Tibial nerve (tissue), 4 donors: Measurements from ENCODE around the gene PRRT1B. TPM values are rescaled to one million over a fixed set of nuclear protein-coding genes. Genes with fewer than 3 reads are reported as not detected.
A peak's percentile ranks its signal among the peaks of the same experiment; 100 is the strongest.

Experiments used
- DNase-seq, 2 donors: peaks; one replicate each; pipeline ENCODE4 v3.0.0-alpha.2; 2019; ENCODE audit warnings: low spot score in 2 of 2
- H3K27ac ChIP-seq, 4 donors: fragments of 200-600 bp; sonication (generic) in 3 of 4; one replicate each; pipeline ENCODE4 v1.5.1; 2017 to 2019; ENCODE audit warnings: mild to moderate bottlenecking in 1 of 4
- H3K27me3 ChIP-seq, 2 donors: fragments of 200-600 bp; sonication (generic) in 1 of 2; one replicate each; pipeline versions ENCODE4 v1.5.1 to v1.6.0; 2017 to 2019
- H3K36me3 ChIP-seq, 3 donors: fragments of 200-600 bp; sonication (generic); one replicate each; pipeline ENCODE4 v1.5.1; 2018 to 2019
- H3K4me1 ChIP-seq, 4 donors: fragments of 200-600 bp; sonication (generic) in 3 of 4; one replicate each; pipeline ENCODE4 v1.5.1; 2017 to 2019
- H3K4me3 ChIP-seq, 4 donors: fragments of 200-600 bp; sonication (generic) in 3 of 4; one replicate each; pipeline ENCODE4 v1.5.1; 2017 to 2019; ENCODE audit warnings: mild to moderate bottlenecking in 1 of 4, moderate library complexity in 1 of 4
- H3K9me3 ChIP-seq, 4 donors: fragments of 200-600 bp; sonication (generic) in 3 of 4; one replicate each; pipeline ENCODE4 v1.5.1; 2017 to 2019
- EP300 ChIP-seq, 2 donors: sonication (generic); formaldehyde crosslinking; IDR thresholded peaks; one replicate each; pipeline ENCODE4 v1.6.1; 2017; ENCODE audit warnings: antibody characterized with exemption in 2 of 2, mild to moderate bottlenecking in 1 of 2
- POLR2A ChIP-seq, 2 donors: fragments of 450-650 bp; IDR thresholded peaks; one replicate each; pipeline ENCODE4 v1.6.1; 2017; ENCODE audit warnings: antibody characterized with exemption in 2 of 2, mild to moderate bottlenecking in 2 of 2, moderate library complexity in 2 of 2
- WGBS, 2 donors: methylation state at CpG; one replicate each; pipeline ENCODE4 v1.1.5; 2018; 5-methylcytosine and 5-hydroxymethylcytosine counted together
- total RNA-seq, 4 donors: library from RNA; depleted of rRNA; stranded (reverse); fragments of >200 nt; gene quantifications; one replicate each; pipeline ENCODE4 v1.1.0, GENCODE V29; 2016
- TF ChIP-seq, protein P1 (sequence below), 5 experiments: fragments of 200-600 bp in 3 of 5; fragments of 450-650 bp in 2 of 5; sonication (generic) in 3 of 5; IDR thresholded peaks; one replicate each; pipeline ENCODE4 v1.5.1; 2016 to 2019; ENCODE audit warnings: antibody characterized with exemption in 5 of 5, mild to moderate bottlenecking in 3 of 5, moderate library complexity in 2 of 5

Gene PRRT1B
- total RNA-seq, 4 donors from 2014 or later, result not detected

DNA sequence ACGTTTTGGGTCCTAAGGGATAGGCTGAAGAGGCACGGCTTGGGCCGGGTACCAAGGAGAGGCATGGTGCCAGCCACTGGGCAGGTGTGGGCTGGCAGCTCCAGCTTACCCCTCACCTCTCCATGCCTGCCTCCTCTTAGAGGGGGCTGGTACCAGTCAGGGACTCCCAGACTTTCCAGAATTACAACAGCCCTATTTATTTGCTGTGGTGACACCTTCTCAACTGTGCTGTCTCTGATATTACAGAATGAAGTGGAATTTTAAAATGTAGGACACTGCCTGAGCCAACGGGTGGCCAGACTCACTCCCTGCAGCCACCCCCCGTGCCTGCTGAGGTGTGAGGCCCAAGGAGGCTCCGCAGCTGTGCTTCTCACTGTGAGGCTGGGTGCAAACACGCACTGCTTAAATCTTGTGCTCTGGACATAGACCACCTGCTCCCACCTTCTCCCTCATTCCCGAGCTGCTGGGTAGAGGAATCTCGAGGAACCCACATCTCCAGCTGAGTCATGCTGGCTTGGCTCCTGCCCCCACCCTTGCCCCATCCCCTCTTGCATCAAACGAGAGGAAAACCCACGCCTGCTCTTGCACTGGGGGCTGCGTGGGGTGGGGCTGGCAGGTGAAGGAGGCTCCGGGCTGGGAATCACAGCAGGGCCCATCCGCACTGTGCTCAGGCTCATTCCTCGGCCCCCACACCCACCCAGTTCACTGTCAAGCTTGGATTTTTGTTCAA lies 47.9 kb downstream of the PRRT1B start:
- Histone ChIP-seq H3K4me3 (no peak overlapping the region), H3K4me1 (peaks cover 0 to 4% (median 0%) of the 10 kb centered on the region in 4 donors), H3K36me3 (peaks cover 0 to 98% (median 21%) of the 10 kb centered on the region in 3 donors), H3K9me3 (no peaks in the 10 kb centered on the region), H3K27ac (no peak overlapping the region), H3K27me3 (no peaks in the 10 kb centered on the region)
- DNase-seq, result no peak
- TF ChIP-seq, protein P1, sequence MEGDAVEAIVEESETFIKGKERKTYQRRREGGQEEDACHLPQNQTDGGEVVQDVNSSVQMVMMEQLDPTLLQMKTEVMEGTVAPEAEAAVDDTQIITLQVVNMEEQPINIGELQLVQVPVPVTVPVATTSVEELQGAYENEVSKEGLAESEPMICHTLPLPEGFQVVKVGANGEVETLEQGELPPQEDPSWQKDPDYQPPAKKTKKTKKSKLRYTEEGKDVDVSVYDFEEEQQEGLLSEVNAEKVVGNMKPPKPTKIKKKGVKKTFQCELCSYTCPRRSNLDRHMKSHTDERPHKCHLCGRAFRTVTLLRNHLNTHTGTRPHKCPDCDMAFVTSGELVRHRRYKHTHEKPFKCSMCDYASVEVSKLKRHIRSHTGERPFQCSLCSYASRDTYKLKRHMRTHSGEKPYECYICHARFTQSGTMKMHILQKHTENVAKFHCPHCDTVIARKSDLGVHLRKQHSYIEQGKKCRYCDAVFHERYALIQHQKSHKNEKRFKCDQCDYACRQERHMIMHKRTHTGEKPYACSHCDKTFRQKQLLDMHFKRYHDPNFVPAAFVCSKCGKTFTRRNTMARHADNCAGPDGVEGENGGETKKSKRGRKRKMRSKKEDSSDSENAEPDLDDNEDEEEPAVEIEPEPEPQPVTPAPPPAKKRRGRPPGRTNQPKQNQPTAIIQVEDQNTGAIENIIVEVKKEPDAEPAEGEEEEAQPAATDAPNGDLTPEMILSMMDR (IDR thresholded peaks at IDR 0.05), result no peak
- WGBS, 2 donors, result 76 to 85% methylated on average over 15 of the region's 15 CpGs

DNA sequence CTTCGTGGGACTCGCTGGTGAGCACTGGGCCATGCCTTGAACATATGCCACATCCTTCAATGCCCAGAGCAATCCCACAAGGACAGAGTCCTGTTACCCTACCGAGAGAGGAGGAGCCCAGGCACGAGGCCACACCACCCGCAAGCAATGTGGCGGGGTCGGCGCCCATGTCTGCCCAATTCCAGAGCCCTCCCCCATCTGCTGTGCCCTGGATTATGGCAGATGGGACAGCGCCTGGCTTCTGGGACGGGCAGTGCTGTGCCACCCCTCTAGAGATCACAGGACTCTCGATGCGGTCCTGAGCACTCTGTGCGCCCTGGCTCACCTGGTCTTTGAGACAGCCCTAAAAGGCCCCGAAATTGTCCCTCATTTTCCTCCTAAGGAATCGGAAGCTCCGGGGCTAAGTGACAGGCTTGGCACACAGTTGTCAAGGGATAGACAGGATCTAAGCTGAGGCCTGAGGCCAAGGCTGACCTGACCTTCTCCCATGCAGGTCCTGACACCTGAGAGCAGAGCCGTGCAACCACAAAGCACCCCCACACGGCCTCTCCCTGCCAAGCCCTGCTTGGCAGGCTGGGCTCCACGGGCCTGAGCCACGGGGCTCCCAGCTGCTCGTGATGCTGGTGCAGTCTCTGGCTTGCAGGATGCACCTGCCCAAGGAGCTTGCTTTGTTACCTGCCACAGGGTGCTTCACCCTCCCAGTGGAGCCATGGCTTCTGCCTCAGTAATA lies 48.8 kb downstream of the PRRT1B start:
- Histone ChIP-seq H3K36me3 (peaks cover 0 to 98% (median 18%) of the 10 kb centered on the region in 3 donors), H3K4me1 (peaks cover 0 to 4% (median 0%) of the 10 kb centered on the region in 4 donors), H3K27me3 (no peaks in the 10 kb centered on the region), H3K9me3 (no peaks in the 10 kb centered on the region), H3K4me3 (no peak overlapping the region), H3K27ac (no peak overlapping the region)
- WGBS, 2 donors, result 88 to 92% methylated on average over 21 of the region's 21 CpGs
- no peak for TF ChIP-seq EP300 (IDR thresholded peaks at IDR 0.05)
- TF ChIP-seq, protein P1 (IDR thresholded peaks at IDR 0.05), result no peak
- TF ChIP-seq POLR2A (IDR thresholded peaks at IDR 0.05), result no peak
- no peak for DNase-seq

DNA sequence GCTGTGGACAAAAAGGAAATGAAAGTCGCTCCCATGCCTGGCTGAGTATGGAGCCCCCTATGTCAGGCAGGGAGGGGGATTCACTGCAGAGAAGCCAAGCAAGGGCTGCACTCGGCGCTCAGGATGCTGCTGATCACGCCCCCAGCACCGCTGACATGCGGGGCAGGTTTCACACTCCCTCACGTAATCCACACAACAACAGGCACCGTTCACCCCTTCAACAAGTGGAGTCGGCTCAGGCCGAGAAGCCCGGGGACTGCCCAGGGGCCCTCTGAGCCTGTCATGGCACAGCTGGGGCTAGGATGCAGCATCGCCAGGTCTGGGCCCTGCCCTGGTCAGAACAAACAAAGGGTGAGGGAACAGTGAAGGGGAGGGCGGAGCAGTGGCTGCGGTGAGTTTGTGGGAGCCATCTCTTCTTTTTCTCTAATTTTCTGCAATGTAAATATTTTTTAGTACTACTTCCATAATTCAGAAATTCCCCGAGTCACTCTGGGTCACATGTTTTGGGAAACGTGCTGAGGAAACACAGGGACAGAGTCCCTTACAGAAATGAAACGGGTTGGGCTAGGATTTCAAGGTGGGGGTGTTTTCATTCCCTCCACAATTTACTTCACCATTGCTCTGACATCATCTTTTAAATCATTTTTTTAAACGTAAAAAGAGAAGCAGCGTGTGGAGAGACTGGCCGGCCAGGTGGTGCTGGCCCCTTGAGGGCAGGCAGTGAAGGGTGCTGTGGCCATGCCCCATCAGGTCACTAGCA lies 49.8 kb downstream of the PRRT1B start:
- Histone ChIP-seq H3K36me3 (peaks cover 0 to 96% (median 18%) of the 10 kb centered on the region in 3 donors), H3K4me1 (peaks cover 0 to 4% (median 0%) of the 10 kb centered on the region in 4 donors), H3K4me3 (no peak overlapping the region), H3K27me3 (no peaks in the 10 kb centered on the region), H3K9me3 (no peaks in the 10 kb centered on the region), H3K27ac (no peak overlapping the region)
- no peak for DNase-seq
- 81 to 83% methylated on average over 17 to 20 of the region's 20 CpGs for WGBS, 2 donors
- TF ChIP-seq POLR2A (IDR thresholded peaks at IDR 0.05) (no peak), EP300 (IDR thresholded peaks at IDR 0.05) (no peak)

DNA sequence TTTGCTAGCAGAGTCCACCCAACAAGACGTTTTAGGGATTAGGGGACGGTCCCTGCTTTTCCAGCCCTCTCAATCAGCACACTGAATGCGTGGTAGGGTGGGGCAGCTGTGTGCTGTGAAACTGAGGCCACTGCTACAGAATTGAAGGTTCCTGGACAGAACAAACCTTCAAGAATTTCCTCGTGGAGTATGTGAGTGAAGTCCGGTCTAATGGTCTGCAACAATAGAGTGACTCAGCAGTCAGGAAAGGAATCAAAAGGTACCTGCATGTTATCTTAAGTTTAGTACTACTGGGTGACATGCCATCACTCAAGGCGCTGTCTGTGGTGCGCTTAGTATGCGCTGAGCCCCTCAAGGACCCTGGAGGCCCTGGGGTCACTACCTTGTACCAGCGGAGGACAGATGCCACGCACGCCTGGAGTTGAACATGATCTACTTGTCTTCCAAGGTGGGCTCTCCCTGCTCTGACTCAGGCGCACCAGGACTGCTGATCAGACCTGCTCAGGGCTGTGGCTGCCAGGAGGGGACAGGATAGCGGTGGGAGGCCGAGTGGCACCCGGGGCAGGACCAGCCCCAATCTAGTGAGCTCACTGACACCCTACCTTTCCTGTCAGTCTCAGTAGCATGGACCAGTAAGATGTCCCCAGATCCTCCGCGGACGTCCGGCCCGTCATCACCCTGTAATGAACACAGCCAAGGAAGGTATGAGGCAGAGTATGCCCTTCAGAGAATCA lies 50.5 kb downstream of the PRRT1B start:
- H3K36me3 ChIP-seq, result peaks cover 0 to 96% (median 18%) of the 10 kb centered on the region in 3 donors
- no peaks in the 10 kb centered on the region for H3K27me3 ChIP-seq
- no peak for DNase-seq
- H3K9me3 ChIP-seq, result no peaks in the 10 kb centered on the region
- H3K27ac ChIP-seq, result no peak overlapping the region
- TF ChIP-seq EP300 (IDR thresholded peaks at IDR 0.05) (no peak), POLR2A (IDR thresholded peaks at IDR 0.05) (no peak)
- TF ChIP-seq, protein P1 (IDR thresholded peaks at IDR 0.05), result no peak
- no peak overlapping the region for H3K4me3 ChIP-seq
- WGBS, 2 donors, result 90% methylated on average over 16 to 20 of the region's 20 CpGs
- H3K4me1 ChIP-seq, result peaks cover 0 to 4% (median 0%) of the 10 kb centered on the region in 4 donors

DNA sequence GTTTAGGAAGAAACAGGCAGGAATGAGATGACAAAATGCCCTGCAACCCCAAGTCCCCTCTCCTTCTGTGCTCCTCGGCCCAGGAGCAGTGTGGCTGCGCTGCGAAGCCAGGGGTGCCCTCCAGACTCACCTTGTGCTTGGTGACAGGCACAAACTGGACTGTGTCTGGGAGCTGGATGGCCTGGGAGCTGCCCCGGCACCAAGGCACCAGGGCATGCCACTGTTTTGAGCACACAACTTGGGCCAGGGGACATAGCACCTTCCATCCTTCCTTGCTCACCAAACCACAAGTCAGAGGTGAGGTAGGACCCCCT lies 51.1 kb downstream of the PRRT1B start:
- Histone ChIP-seq H3K27me3 (no peaks in the 10 kb centered on the region), H3K36me3 (peaks cover 0 to 97% (median 21%) of the 10 kb centered on the region in 3 donors), H3K4me3 (no peak overlapping the region), H3K9me3 (no peaks in the 10 kb centered on the region), H3K27ac (peak overlapping the region in 1 of 4 donors; percentile 37), H3K4me1 (peaks cover 0 to 2% (median 0%) of the 10 kb centered on the region in 4 donors)
- DNase-seq, result no peak
- 93 to 100% methylated on average over 3 to 4 of the region's 4 CpGs for WGBS, 2 donors
- TF ChIP-seq EP300 (IDR thresholded peaks at IDR 0.05), result no peak
- TF ChIP-seq POLR2A (IDR thresholded peaks at IDR 0.05), result no peak
- TF ChIP-seq, protein P1 (IDR thresholded peaks at IDR 0.05), result no peak
